Measurements from ENCODE around the gene RAB7A.

- TF ChIP-seq POLR2A (IDR thresholded peaks at IDR 0.05) (no peak), CTCF (IDR thresholded peaks at IDR 0.05) (no peak)
Measured at GRCh38 chr3:128745742-128746141, 19.8 kb downstream of the RAB7A start.
